SK-N-SH (cell line): ENCODE results near the gene ZNF398. TPM values are rescaled to one million over a fixed set of nuclear protein-coding genes. Genes with fewer than 3 reads are reported as not detected.

Experiments used
- CTCF ChIA-PET: fragments of 300-600, 350-600 bp; formaldehyde crosslinking; extraction: SDS; loops from one replicate; lab custom pipeline; 2021; lab: Yijun Ruan, JAX
- POLR2A ChIA-PET: fragments of 350-600 bp; sonication (Branson Sonifier 250); formaldehyde crosslinking; extraction: SDS; loops from one replicate; lab custom pipeline; 2020; ENCODE audit warnings: antibody characterized with exemption, inconsistent platforms; lab: Yijun Ruan, JAX
- DNase-seq: peaks from one replicate; pipeline ENCODE4 v3.0.0; 2012
- H2AFZ ChIP-seq: fragments of 200-600 bp; sonication (generic); 2 replicates; pipeline ENCODE4 v1.8.1; 2016; ENCODE audit warnings: antibody characterized with exemption, mild to moderate bottlenecking, low read depth
- H3F3A ChIP-seq: fragments of 200-600 bp; sonication (generic); replicated peaks from 2 replicates; pipeline ENCODE3; 2016; ENCODE audit warnings: antibody characterized with exemption, mild to moderate bottlenecking; ENCODE audit not compliant: insufficient read depth
- H3K27ac ChIP-seq, 2 experiments: fragments of 200-500 bp in 1 of 2; fragments of 200-600 bp in 1 of 2; sonication (Bioruptor generic) in 1 of 2; sonication (generic), shearing (Covaris generic) in 1 of 2; 2 replicates each; pipeline versions ENCODE4 v1.5.1 to v1.6.1; 2014 to 2016; ENCODE audit warnings: low read depth in 2 of 2, inconsistent platforms in 1 of 2, low read length in 1 of 2, mild to moderate bottlenecking in 1 of 2, mixed read lengths in 1 of 2
- H3K27me3 ChIP-seq: fragments of 200-600 bp; sonication (generic), shearing (Covaris generic); 2 replicates; pipeline ENCODE4 v1.6.1; 2016; ENCODE audit warnings: mixed run types; ENCODE audit not compliant: insufficient read depth
- H3K36me3 ChIP-seq, 2 experiments: fragments of 200-500 bp in 1 of 2; fragments of 200-600 bp in 1 of 2; sonication (Bioruptor generic) in 1 of 2; sonication (generic) in 1 of 2; replicated peaks in 1 of 2; 2 replicates each; pipeline versions ENCODE3 to v1.5.1; 2014 to 2016; ENCODE audit warnings: low read length in 1 of 2, mild to moderate bottlenecking in 1 of 2; ENCODE audit not compliant: insufficient read depth in 2 of 2, control insufficient read depth in 1 of 2
- H3K4me1 ChIP-seq, 2 experiments: fragments of 200-500 bp in 1 of 2; fragments of 200-600 bp in 1 of 2; sonication (Bioruptor generic) in 1 of 2; sonication (generic), shearing (Covaris generic) in 1 of 2; 2 replicates each; pipeline versions ENCODE4 v1.5.1 to v1.6.1; 2014 to 2016; ENCODE audit warnings: low read depth in 1 of 2, low read length in 1 of 2, mixed run types in 1 of 2; ENCODE audit not compliant: insufficient read depth in 2 of 2, control insufficient read depth in 1 of 2
- H3K4me2 ChIP-seq: fragments of 200-600 bp; sonication (generic), shearing (Covaris generic); 2 replicates; pipeline ENCODE4 v1.6.1; 2017; ENCODE audit warnings: mixed run types
- H3K4me3 ChIP-seq, 2 experiments: fragments of 200-500 bp in 1 of 2; fragments of 200-600 bp in 1 of 2; sonication (Bioruptor generic) in 1 of 2; sonication (generic), shearing (Covaris generic) in 1 of 2; 2 replicates each; pipeline versions ENCODE4 v1.5.1 to v1.8.1; 2014 to 2016; ENCODE audit warnings: low read depth in 2 of 2, inconsistent platforms in 1 of 2, low read length in 1 of 2, mild to moderate bottlenecking in 1 of 2, mixed read lengths in 1 of 2, moderate library complexity in 1 of 2
- H3K79me2 ChIP-seq: fragments of 200-600 bp; sonication (generic); 2 replicates; pipeline ENCODE4 v1.8.1; 2017; ENCODE audit warnings: mild to moderate bottlenecking; ENCODE audit not compliant: insufficient read depth
- H3K9ac ChIP-seq: fragments of 200-600 bp; sonication (generic); 2 replicates; pipeline ENCODE4 v1.6.1; 2017; ENCODE audit warnings: mixed run types
- H3K9me2 ChIP-seq: fragments of 200-600 bp; sonication (generic); 2 replicates; pipeline ENCODE4 v1.6.1; 2017; ENCODE audit warnings: mixed run types
- H3K9me3 ChIP-seq: fragments of 200-600 bp; sonication (generic); 2 replicates; pipeline ENCODE4 v1.6.1; 2017; ENCODE audit warnings: mixed run types, mild to moderate bottlenecking, moderate library complexity
- H4K20me1 ChIP-seq: fragments of 200-600 bp; sonication (generic); 2 replicates; pipeline ENCODE4 v1.6.1; 2017; ENCODE audit warnings: mild to moderate bottlenecking, mixed run types; ENCODE audit not compliant: insufficient read depth
- ELF1 ChIP-seq: IDR thresholded peaks from 2 replicates; pipeline ENCODE4 v1.4.0; 2012
- FOSL2 ChIP-seq: IDR thresholded peaks from 2 replicates; pipeline ENCODE4 v1.4.0; 2012; ENCODE audit warnings: low read depth, mild to moderate bottlenecking, moderate library complexity, borderline replicate concordance
- GABPA ChIP-seq: IDR thresholded peaks from 2 replicates; pipeline ENCODE4 v1.4.0; 2012; ENCODE audit warnings: low read depth, mild to moderate bottlenecking
- GATA2 ChIP-seq: sonication (generic); formaldehyde crosslinking; IDR thresholded peaks from 2 replicates; pipeline ENCODE4 v1.5.0; 2020; ENCODE audit warnings: mild to moderate bottlenecking, missing genetic modification reagents
- JUND ChIP-seq: IDR thresholded peaks from 2 replicates; pipeline ENCODE4 v1.4.0; 2012
- MEF2A ChIP-seq: IDR thresholded peaks from 2 replicates; pipeline ENCODE4 v1.4.0; 2012; ENCODE audit warnings: low read depth, borderline replicate concordance
- NFIC ChIP-seq: IDR thresholded peaks from 2 replicates; pipeline ENCODE4 v1.4.0; 2012; ENCODE audit warnings: borderline replicate concordance
- RFX5 ChIP-seq: IDR thresholded peaks from 2 replicates; pipeline ENCODE4 v1.6.1; 2012; ENCODE audit warnings: mild to moderate bottlenecking, improper control_type of control experiment, low read length
- RXRA ChIP-seq: IDR thresholded peaks from 2 replicates; pipeline ENCODE4 v1.4.0; 2012; ENCODE audit warnings: low read depth, mild to moderate bottlenecking, borderline replicate concordance
- SMC3 ChIP-seq: IDR thresholded peaks from 2 replicates; pipeline ENCODE4 v1.6.1; 2012; ENCODE audit warnings: low read depth, low read length, improper control_type of control experiment
- WGBS: methylation state at CpG from one replicate; pipeline ENCODE4 v1.1.6; 2017; ENCODE audit warnings: low lambda C conversion rate; 5-methylcytosine and 5-hydroxymethylcytosine counted together
- polyA plus RNA-seq, 3 experiments: library from polyadenylated mRNA; depleted of rRNA; stranded (reverse); fragments of >200 nt; gene quantifications; 2 replicates each; pipeline ENCODE4 v1.2.3, GENCODE V29; 2012
- TF ChIP-seq, protein P1 (sequence below): IDR thresholded peaks from 2 replicates; pipeline ENCODE4; 2012
- TF ChIP-seq, protein P2 (sequence below): fragments of 150-350 bp; IDR thresholded peaks from 2 replicates; pipeline ENCODE4 v1.6.1; 2016; ENCODE audit warnings: mild to moderate bottlenecking, low read depth, low read length
- TF ChIP-seq, protein P3 (sequence below): IDR thresholded peaks from 2 replicates; pipeline ENCODE4 v1.6.1; 2012; ENCODE audit warnings: mild to moderate bottlenecking, low read depth, low read length, moderate library complexity
- TF ChIP-seq, protein P4 (sequence below): fragments of 150-350 bp; IDR thresholded peaks from 2 replicates; pipeline ENCODE4 v1.6.1; 2017; ENCODE audit warnings: antibody characterized with exemption, low read length, low read depth, borderline replicate concordance

The ZNF398 gene
- polyA plus RNA-seq, 1 of the 3 experiments (the other 2 are of a cell fraction): 4.5 TPM

DNA sequence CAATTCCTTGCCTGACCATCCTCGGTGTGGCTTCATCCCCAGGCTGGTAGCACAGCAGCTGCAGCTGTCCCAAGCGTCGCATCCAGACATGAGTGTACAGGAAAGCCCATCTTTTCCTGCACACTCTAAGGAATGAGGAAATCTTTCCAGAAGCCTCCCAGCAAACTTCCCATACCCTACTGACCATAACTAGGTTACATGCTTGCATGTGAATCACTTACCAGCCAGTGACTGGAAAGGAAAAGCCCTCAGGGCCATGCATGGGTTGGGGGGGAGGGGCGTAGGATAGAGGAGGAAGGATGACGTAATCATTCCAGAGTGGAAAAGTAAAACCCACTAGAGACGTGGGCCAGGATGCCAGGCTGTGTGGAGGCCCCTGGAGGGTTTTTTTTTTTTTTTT lies 73.3 kb downstream of the ZNF398 start:
- peak; percentile 51 for DNase-seq
- Histone ChIP-seq H3K27me3 (no peaks in the 10 kb centered on the region), H4K20me1 (no peaks in the 10 kb centered on the region), H3K9me3 (no peaks in the 10 kb centered on the region), H3K4me3 (no peak overlapping the region), H3K9me2 (no peaks in the 10 kb centered on the region), H3K36me3 (peaks cover 53 to 58% of the 10 kb centered on the region in 2 experiments), H3K4me2 (no peak overlapping the region), H3K4me1 (no peaks in the 10 kb centered on the region), H3K79me2 (no peaks in the 10 kb centered on the region; the same call in 1 of the 2 replicates), H3K27ac (peak overlapping the region in 1 of 2 experiments; percentile 5; a peak in 1 of 4 replicates), H3F3A (no peaks in the 10 kb centered on the region)
- CTCF ChIA-PET: no interaction called here
- 74% methylated on average over 6 of the region's 6 CpGs for WGBS
- TF ChIP-seq GABPA (no peak), RFX5 (no peak)
- TF ChIP-seq, protein P1, sequence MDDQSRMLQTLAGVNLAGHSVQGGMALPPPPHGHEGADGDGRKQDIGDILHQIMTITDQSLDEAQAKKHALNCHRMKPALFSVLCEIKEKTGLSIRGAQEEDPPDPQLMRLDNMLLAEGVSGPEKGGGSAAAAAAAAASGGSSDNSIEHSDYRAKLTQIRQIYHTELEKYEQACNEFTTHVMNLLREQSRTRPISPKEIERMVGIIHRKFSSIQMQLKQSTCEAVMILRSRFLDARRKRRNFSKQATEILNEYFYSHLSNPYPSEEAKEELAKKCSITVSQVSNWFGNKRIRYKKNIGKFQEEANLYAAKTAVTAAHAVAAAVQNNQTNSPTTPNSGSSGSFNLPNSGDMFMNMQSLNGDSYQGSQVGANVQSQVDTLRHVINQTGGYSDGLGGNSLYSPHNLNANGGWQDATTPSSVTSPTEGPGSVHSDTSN: no peak
- TF ChIP-seq, all 33 proteins: peak for 0
- H3K9ac ChIP-seq: no peak overlapping the region
- POLR2A ChIA-PET: no interaction called here
- H2AFZ ChIP-seq: no peak overlapping the region

DNA sequence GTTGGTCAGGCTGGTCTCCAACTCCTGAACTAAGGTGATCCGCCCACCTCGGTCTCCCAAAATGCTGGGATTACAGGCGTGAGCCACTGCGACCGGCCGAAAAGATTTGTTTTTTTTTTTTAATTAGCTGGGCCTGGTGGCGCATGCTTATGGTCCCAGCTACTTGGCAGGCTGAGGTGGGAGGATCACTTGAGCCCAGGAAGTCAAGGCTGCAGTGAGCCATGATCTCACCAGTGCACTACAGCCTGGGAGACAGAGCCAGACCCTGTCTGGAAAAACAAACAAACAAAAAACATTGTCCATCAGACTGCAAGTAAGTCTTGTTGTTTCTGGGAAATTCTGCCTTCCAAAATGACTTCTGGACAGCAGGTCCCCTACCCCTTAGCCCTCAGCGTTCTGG lies 75.9 kb downstream of the ZNF398 start:
- H3K9me2 ChIP-seq: no peaks in the 10 kb centered on the region
- no peaks in the 10 kb centered on the region; the same call in 1 of the 2 replicates for H3K79me2 ChIP-seq
- TF ChIP-seq NFIC (no peak), GATA2 (CRISPR knock-in tag) (no peak), MEF2A (no peak), SMC3 (no peak), RXRA (no peak), JUND (no peak), FOSL2 (no peak), GABPA (no peak), ELF1 (no peak), RFX5 (no peak)
- TF ChIP-seq, protein P2, sequence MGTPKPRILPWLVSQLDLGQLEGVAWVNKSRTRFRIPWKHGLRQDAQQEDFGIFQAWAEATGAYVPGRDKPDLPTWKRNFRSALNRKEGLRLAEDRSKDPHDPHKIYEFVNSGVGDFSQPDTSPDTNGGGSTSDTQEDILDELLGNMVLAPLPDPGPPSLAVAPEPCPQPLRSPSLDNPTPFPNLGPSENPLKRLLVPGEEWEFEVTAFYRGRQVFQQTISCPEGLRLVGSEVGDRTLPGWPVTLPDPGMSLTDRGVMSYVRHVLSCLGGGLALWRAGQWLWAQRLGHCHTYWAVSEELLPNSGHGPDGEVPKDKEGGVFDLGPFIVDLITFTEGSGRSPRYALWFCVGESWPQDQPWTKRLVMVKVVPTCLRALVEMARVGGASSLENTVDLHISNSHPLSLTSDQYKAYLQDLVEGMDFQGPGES: no peak
- TF ChIP-seq, protein P3, sequence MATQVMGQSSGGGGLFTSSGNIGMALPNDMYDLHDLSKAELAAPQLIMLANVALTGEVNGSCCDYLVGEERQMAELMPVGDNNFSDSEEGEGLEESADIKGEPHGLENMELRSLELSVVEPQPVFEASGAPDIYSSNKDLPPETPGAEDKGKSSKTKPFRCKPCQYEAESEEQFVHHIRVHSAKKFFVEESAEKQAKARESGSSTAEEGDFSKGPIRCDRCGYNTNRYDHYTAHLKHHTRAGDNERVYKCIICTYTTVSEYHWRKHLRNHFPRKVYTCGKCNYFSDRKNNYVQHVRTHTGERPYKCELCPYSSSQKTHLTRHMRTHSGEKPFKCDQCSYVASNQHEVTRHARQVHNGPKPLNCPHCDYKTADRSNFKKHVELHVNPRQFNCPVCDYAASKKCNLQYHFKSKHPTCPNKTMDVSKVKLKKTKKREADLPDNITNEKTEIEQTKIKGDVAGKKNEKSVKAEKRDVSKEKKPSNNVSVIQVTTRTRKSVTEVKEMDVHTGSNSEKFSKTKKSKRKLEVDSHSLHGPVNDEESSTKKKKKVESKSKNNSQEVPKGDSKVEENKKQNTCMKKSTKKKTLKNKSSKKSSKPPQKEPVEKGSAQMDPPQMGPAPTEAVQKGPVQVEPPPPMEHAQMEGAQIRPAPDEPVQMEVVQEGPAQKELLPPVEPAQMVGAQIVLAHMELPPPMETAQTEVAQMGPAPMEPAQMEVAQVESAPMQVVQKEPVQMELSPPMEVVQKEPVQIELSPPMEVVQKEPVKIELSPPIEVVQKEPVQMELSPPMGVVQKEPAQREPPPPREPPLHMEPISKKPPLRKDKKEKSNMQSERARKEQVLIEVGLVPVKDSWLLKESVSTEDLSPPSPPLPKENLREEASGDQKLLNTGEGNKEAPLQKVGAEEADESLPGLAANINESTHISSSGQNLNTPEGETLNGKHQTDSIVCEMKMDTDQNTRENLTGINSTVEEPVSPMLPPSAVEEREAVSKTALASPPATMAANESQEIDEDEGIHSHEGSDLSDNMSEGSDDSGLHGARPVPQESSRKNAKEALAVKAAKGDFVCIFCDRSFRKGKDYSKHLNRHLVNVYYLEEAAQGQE: no peak
- TF ChIP-seq, protein P4, sequence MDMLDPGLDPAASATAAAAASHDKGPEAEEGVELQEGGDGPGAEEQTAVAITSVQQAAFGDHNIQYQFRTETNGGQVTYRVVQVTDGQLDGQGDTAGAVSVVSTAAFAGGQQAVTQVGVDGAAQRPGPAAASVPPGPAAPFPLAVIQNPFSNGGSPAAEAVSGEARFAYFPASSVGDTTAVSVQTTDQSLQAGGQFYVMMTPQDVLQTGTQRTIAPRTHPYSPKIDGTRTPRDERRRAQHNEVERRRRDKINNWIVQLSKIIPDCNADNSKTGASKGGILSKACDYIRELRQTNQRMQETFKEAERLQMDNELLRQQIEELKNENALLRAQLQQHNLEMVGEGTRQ: no peak
- no peak overlapping the region for H3K4me3 ChIP-seq
- H3K27me3 ChIP-seq: no peaks in the 10 kb centered on the region
- ChIA-PET POLR2A (no interaction called here), CTCF (interaction anchor here (0.8 to 0.9 kb wide), 2 partner anchors 13 to 38 kb away, joined by 3 to 4 read pairs; no protein-coding TSS in a partner anchor)
- 96% methylated on average over 8 of the region's 8 CpGs for WGBS
- no peaks in the 10 kb centered on the region for H4K20me1 ChIP-seq
- no peaks in the 10 kb centered on the region for H3K4me1 ChIP-seq
- DNase-seq: no peak
- no peaks in the 10 kb centered on the region for H3K9me3 ChIP-seq
- no peak overlapping the region for H3K9ac ChIP-seq
- no peak overlapping the region for H3K27ac ChIP-seq
- no peak overlapping the region for H3K4me2 ChIP-seq
- H3K36me3 ChIP-seq: peaks cover 32 to 53% of the 10 kb centered on the region in 2 experiments
- peaks cover under 1% of the 10 kb centered on the region for H3F3A ChIP-seq
- no peak overlapping the region for H2AFZ ChIP-seq
